CD14-positive monocyte (primary cell): ENCODE measurements around the gene SORBS2. TPM values are rescaled to one million over a fixed set of nuclear protein-coding genes. Genes with fewer than 3 reads are reported as not detected.

Experiments used
- DNase-seq, 3 donors: peaks; one replicate each; pipeline ENCODE4 v3.0.0-alpha.2; 2011 to 2022
- H2AFZ ChIP-seq: 2 replicates; pipeline ENCODE4 v1.6.0; 2012; ENCODE audit warnings: mild to moderate bottlenecking, low read depth, low read length, inconsistent platforms; ENCODE audit not compliant: insufficient read depth, poor library complexity, severe bottlenecking
- H3K27ac ChIP-seq, 2 donors: 1 replicate in 1 of 2; 2 replicates in 1 of 2; pipeline ENCODE4 v1.5.1; 2012 to 2013; ENCODE audit warnings: low read length in 2 of 2, control low read depth in 1 of 2, inconsistent platforms in 1 of 2, low read depth in 1 of 2, mild to moderate bottlenecking in 1 of 2
- H3K27me3 ChIP-seq, 2 donors: one replicate each; pipeline versions ENCODE4 v1.6.0 to v1.6.1; 2011 to 2013; ENCODE audit warnings: low read length in 2 of 2; ENCODE audit not compliant: control insufficient read depth in 2 of 2, insufficient read depth in 2 of 2
- H3K36me3 ChIP-seq, 2 donors: replicated peaks in 1 of 2; 1 replicate in 1 of 2; 2 replicates in 1 of 2; pipeline versions ENCODE4 v1.5.1 to v1.6.1; 2012 to 2013; ENCODE audit warnings: low read length in 2 of 2, control low read depth in 1 of 2, inconsistent platforms in 1 of 2, mild to moderate bottlenecking in 1 of 2; ENCODE audit not compliant: insufficient read depth in 2 of 2, control insufficient read depth in 1 of 2
- H3K4me1 ChIP-seq, 2 donors: 1 replicate in 1 of 2; 2 replicates in 1 of 2; pipeline versions ENCODE4 v1.5.1 to v1.6.1; 2012 to 2013; ENCODE audit warnings: low read length in 2 of 2, control low read depth in 1 of 2, inconsistent platforms in 1 of 2, mild to moderate bottlenecking in 1 of 2, moderate library complexity in 1 of 2; ENCODE audit not compliant: insufficient read depth in 2 of 2, control insufficient read depth in 1 of 2
- H3K4me2 ChIP-seq: replicated peaks from 2 replicates; pipeline ENCODE3; 2012; ENCODE audit warnings: low read length, moderate library complexity, mild to moderate bottlenecking; ENCODE audit not compliant: poor library complexity, severe bottlenecking; ENCODE audit errors: extremely low read depth
- H3K4me3 ChIP-seq, 3 experiments: fragments of 200-600 bp in 1 of 3; sonication (generic) in 1 of 3; replicated peaks in 1 of 3; 1 replicate in 2 of 3; 2 replicates in 1 of 3; pipeline ENCODE4 v1.5.1; 2011 to 2013; ENCODE audit warnings: low read length in 3 of 3, mild to moderate bottlenecking in 3 of 3, control low read depth in 2 of 3, low read depth in 2 of 3, inconsistent platforms in 1 of 3, moderate library complexity in 1 of 3
- H3K79me2 ChIP-seq: 2 replicates; pipeline ENCODE4 v1.6.0; 2012; ENCODE audit warnings: mild to moderate bottlenecking, control low read depth, inconsistent platforms, low read length, moderate library complexity; ENCODE audit not compliant: insufficient read depth
- H3K9ac ChIP-seq: 2 replicates; pipeline ENCODE4 v1.6.0; 2017; ENCODE audit warnings: low read length, mild to moderate bottlenecking; ENCODE audit not compliant: insufficient read depth, poor library complexity, severe bottlenecking
- H3K9me3 ChIP-seq, 2 donors: replicated peaks in 1 of 2; 1 replicate in 1 of 2; 2 replicates in 1 of 2; pipeline versions ENCODE4 v1.5.1 to v1.6.1; 2012 to 2013; ENCODE audit warnings: low read length in 2 of 2, control low read depth in 1 of 2; ENCODE audit not compliant: control insufficient read depth in 1 of 2, insufficient read depth in 1 of 2
- H4K20me1 ChIP-seq: 2 replicates; pipeline ENCODE4 v1.6.0; 2012; ENCODE audit warnings: mild to moderate bottlenecking, low read length, control low read depth, moderate library complexity; ENCODE audit not compliant: insufficient read depth
- H3K27ac Mint-ChIP-seq, 7 donors: one replicate each; pipeline ENCODE4 v1.8.0; 2020; ENCODE audit warnings: mild to moderate bottlenecking in 7 of 7, mixed read lengths in 7 of 7, moderate library complexity in 6 of 7, inconsistent platforms in 2 of 7
- H3K27me3 Mint-ChIP-seq, 3 donors: one replicate each; pipeline ENCODE4 v1.8.0; 2021 to 2022; ENCODE audit warnings: low read depth in 3 of 3, mild to moderate bottlenecking in 3 of 3, mixed read lengths in 3 of 3, moderate library complexity in 3 of 3, inconsistent platforms in 1 of 3
- H3K36me3 Mint-ChIP-seq, 2 donors: one replicate each; pipeline ENCODE4 v1.8.0; 2020; ENCODE audit warnings: mixed read lengths in 2 of 2, inconsistent platforms in 1 of 2, mild to moderate bottlenecking in 1 of 2
- H3K4me1 Mint-ChIP-seq: one replicate; pipeline ENCODE4 v1.8.0; 2020; ENCODE audit warnings: mild to moderate bottlenecking, mixed read lengths
- H3K4me3 Mint-ChIP-seq, 2 donors: one replicate each; pipeline ENCODE4 v1.8.0; 2020; ENCODE audit warnings: mild to moderate bottlenecking in 2 of 2, mixed read lengths in 2 of 2, moderate library complexity in 1 of 2
- H3K9me3 Mint-ChIP-seq, 7 donors: one replicate each; pipeline ENCODE4 v1.8.0; 2020 to 2022; ENCODE audit warnings: mixed read lengths in 7 of 7, mild to moderate bottlenecking in 6 of 7, moderate library complexity in 6 of 7, inconsistent platforms in 2 of 7
- WGBS: methylation state at CpG from one replicate; pipeline ENCODE4 v1.1.5; 2013; ENCODE audit warnings: missing lambda C conversion rate; ENCODE audit not compliant: insufficient coverage; 5-methylcytosine and 5-hydroxymethylcytosine counted together
- intact Hi-C, 2 donors: fragments of 100-400 bp; cut with micrococcal nuclease; formaldehyde crosslinking; loops; one replicate each; pipeline versions ENCODE4 v1.15.0 to v1.15.1; 2023
- polyA plus RNA-seq, 3 donors: library from polyadenylated mRNA; depleted of rRNA in 1 of 3; unstranded in 2 of 3; stranded (reverse) in 1 of 3; fragments of 300-500 nt in 2 of 3; fragments of >200 nt in 1 of 3; fragmentation: Illumina TruSeq in 2 of 3; gene quantifications; 1 replicate in 2 of 3; 2 replicates in 1 of 3; pipeline ENCODE4 v1.2.3, GENCODE V29; 2012 to 2021
- small RNA-seq: library from RNA; depleted of rRNA; stranded (forward); fragments of <200 nt; gene quantifications from one replicate; pipeline ENCODE3, GENCODE V24; 2012; ENCODE audit warnings: low read depth; ENCODE audit not compliant: insufficient read length
- TF ChIP-seq, protein P1 (sequence below): fragments of 200-600 bp; IDR thresholded peaks from one replicate; pipeline ENCODE4 v1.8.0; 2022; ENCODE audit warnings: antibody characterized with exemption, mild to moderate bottlenecking

SORBS2 gene
- polyA plus RNA-seq, 3 donors = not detected

GRCh38 chr4:185535612-185536410 is 276.2 kb downstream of the SORBS2 start:
- no peaks in the 10 kb centered on the region for H3K36me3 Mint-ChIP-seq
- H3K4me3 Mint-ChIP-seq = peak overlapping the region in 1 of 2 donors; percentile 76
- H3K4me1 Mint-ChIP-seq = no peaks in the 10 kb centered on the region
- DNase-seq = no peak
- no peaks in the 10 kb centered on the region for H3K9me3 ChIP-seq
- H3K27me3 ChIP-seq = peaks cover 58 to 71% of the 10 kb centered on the region in 2 donors
- no peak overlapping the region for H3K9ac ChIP-seq
- peaks cover 28 to 38% (median 32%) of the 10 kb centered on the region in 3 donors for H3K27me3 Mint-ChIP-seq
- H4K20me1 ChIP-seq = no peaks in the 10 kb centered on the region
- no peak overlapping the region for H3K27ac Mint-ChIP-seq
- H3K36me3 ChIP-seq = no peaks in the 10 kb centered on the region
- 5% methylated on average over 21 of the region's 32 CpGs for WGBS
- no peaks in the 10 kb centered on the region for H3K79me2 ChIP-seq
- no peak overlapping the region for H3K27ac ChIP-seq
- H3K9me3 Mint-ChIP-seq = peaks cover 0 to 4% (median 0%) of the 10 kb centered on the region in 7 donors
- H2AFZ ChIP-seq = no peak overlapping the region
- intact Hi-C loops = no loop called here
- no peak overlapping the region for H3K4me2 ChIP-seq
- H3K4me3 ChIP-seq = no peak overlapping the region
- no peaks in the 10 kb centered on the region for H3K4me1 ChIP-seq
- TF ChIP-seq, protein P1, sequence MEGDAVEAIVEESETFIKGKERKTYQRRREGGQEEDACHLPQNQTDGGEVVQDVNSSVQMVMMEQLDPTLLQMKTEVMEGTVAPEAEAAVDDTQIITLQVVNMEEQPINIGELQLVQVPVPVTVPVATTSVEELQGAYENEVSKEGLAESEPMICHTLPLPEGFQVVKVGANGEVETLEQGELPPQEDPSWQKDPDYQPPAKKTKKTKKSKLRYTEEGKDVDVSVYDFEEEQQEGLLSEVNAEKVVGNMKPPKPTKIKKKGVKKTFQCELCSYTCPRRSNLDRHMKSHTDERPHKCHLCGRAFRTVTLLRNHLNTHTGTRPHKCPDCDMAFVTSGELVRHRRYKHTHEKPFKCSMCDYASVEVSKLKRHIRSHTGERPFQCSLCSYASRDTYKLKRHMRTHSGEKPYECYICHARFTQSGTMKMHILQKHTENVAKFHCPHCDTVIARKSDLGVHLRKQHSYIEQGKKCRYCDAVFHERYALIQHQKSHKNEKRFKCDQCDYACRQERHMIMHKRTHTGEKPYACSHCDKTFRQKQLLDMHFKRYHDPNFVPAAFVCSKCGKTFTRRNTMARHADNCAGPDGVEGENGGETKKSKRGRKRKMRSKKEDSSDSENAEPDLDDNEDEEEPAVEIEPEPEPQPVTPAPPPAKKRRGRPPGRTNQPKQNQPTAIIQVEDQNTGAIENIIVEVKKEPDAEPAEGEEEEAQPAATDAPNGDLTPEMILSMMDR = no peak

Small RNA genes lying within 50 kb of the gene (small RNA-seq; reads per million reads assigned to genes)
- gene RF00019 = not detected
